ENCODE data around the gene UPF2. TPM values are rescaled to one million over a fixed set of nuclear protein-coding genes. Genes with fewer than 3 reads are reported as not detected.

Gene UPF2
- total RNA-seq, 4 donors from 2014 or later: 23.7 to 27.3 (median 24.7) TPM

DNA sequence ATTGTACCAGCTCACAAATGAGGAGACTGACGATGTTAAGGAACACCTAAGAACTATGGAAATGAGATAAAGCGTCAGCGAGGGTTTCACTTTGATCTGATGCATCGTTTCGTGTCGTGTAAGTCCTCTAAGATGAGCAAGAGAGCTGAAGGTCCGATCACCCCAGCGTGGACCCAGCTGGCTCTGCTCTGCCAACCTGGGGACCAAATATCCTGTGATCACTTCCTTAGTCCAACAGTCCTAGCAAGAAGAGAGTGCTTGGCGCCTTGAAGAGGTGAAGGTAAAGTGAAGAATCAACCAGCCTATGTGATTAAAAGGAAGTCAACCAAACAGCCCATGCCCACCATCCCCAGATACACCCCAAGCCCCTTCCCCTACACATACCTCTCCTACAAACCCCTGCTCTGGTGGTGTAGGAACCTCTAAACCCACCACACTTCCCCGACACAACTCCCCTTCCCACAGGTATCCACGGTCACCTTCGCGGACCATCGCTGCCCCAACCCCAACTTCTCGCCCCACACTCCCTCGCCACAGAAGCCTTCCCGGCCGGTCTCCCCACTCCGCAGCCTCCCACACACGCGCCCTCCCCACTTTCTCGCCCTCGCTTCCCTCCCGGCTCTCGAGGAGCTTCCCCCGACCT is 722 bp downstream of the UPF2 start:
- Histone ChIP-seq H3K4me3 (peak overlapping the region; percentile 93 to 100 (median 96)), H3K36me3 (no peaks in the 10 kb centered on the region), H3K9me3 (no peaks in the 10 kb centered on the region), H3K27ac (peak overlapping the region; percentile 95 to 99 (median 98)), H3K27me3 (no peaks in the 10 kb centered on the region), H3K4me1 (peaks cover 0 to 28% (median 12%) of the 10 kb centered on the region in 4 donors)
- WGBS, 2 donors: 1% methylated on average over 26 of the region's 26 CpGs
- TF ChIP-seq CTCF (IDR thresholded peaks at IDR 0.05): no peak
- DNase-seq (ENCODE audit: low spot score in 2 of 2): no peak

DNA sequence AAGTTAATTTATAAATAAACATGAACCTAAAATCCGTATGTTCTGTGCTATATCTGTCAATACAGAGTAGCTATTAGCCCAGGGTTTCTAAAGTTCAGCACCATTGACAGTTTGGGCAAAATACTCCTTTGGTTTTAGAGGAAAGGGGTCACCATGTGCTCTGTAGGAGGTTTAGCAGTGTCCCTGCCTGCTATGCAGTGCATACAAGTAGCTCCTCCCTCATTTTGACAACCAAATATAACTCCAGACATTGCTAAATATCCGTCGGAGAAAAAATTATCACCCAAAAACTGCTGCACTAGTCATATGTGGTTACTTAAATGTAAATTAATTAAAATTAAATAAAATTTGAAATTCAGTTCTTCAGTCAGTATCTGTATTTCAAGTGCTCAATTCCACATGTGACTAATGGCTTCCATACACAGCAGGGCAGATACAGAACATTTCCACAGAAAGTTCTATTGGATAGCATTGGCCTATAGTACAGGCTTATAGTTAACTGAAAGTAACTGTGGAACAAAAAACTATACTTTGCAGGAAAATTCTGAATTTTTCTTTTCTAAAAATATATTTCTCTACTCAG is 6.4 kb downstream of the UPF2 start:
- DNase-seq (ENCODE audit: low spot score in 2 of 2): no peak
- H3K9me3 ChIP-seq: no peaks in the 10 kb centered on the region
- no peaks in the 10 kb centered on the region for H3K27me3 ChIP-seq
- peaks cover 0 to 41% (median 0%) of the 10 kb centered on the region in 3 donors for H3K36me3 ChIP-seq
- H3K4me1 ChIP-seq: peaks cover 0 to 35% (median 9%) of the 10 kb centered on the region in 4 donors
- no peak for TF ChIP-seq EP300 (IDR thresholded peaks at IDR 0.05)
- no peak for TF ChIP-seq CTCF (IDR thresholded peaks at IDR 0.05)
- no peak for TF ChIP-seq POLR2A (IDR thresholded peaks at IDR 0.05)
- no peak overlapping the region for H3K27ac ChIP-seq
- no peak overlapping the region for H3K4me3 ChIP-seq
- 71 to 77% methylated on average over 3 of the region's 3 CpGs for WGBS, 2 donors

- no peaks in the 10 kb centered on the region for H3K9me3 ChIP-seq
- TF ChIP-seq CTCF (IDR thresholded peaks at IDR 0.05) (no peak), POLR2A (IDR thresholded peaks at IDR 0.05) (no peak), EP300 (IDR thresholded peaks at IDR 0.05) (no peak)
- H3K36me3 ChIP-seq: peaks cover 0 to 63% (median 0%) of the 10 kb centered on the region in 3 donors
- no peak for DNase-seq (ENCODE audit: low spot score in 2 of 2)
- H3K27ac ChIP-seq: no peak overlapping the region
- H3K4me3 ChIP-seq: no peak overlapping the region
- no peaks in the 10 kb centered on the region for H3K27me3 ChIP-seq
- WGBS, 2 donors: 88 to 92% methylated on average over 4 of the region's 4 CpGs
- peaks cover 0 to 21% (median 0%) of the 10 kb centered on the region in 4 donors for H3K4me1 ChIP-seq
These were observed 11.2 kb downstream of the UPF2 start for GRCh38 chr10:12031404-12031803.

DNA sequence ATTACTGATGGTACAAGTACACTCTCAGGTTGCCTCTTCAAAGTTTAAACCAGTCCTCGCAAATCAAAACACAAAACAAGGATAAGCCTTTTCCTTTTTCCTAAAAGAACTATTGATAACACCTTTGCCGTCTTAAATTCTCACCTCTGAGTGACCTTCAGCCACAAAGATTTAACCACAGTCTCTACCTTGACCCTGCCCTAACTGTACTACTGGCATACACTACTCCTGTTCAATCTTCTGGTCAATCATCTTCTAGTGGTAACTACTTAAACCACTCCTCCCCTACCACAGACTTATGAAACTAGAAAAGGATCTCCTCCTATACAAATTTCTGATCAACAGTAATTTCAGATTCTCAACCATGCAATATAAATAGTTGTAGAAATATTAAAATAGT is 15.1 kb downstream of the UPF2 start:
- no peaks in the 10 kb centered on the region for H3K9me3 ChIP-seq
- WGBS, 2 donors: 90 to 91% methylated on average over 2 of the region's 2 CpGs
- H3K36me3 ChIP-seq: peaks cover 0 to 47% (median 0%) of the 10 kb centered on the region in 3 donors
- no peak overlapping the region for H3K27ac ChIP-seq
- H3K4me1 ChIP-seq: peaks cover 0 to 14% (median 2%) of the 10 kb centered on the region in 4 donors
- H3K27me3 ChIP-seq: no peaks in the 10 kb centered on the region
- no peak for TF ChIP-seq POLR2A (IDR thresholded peaks at IDR 0.05)
- TF ChIP-seq CTCF (IDR thresholded peaks at IDR 0.05): no peak
- no peak for TF ChIP-seq EP300 (IDR thresholded peaks at IDR 0.05)
- no peak overlapping the region for H3K4me3 ChIP-seq
- DNase-seq (ENCODE audit: low spot score in 2 of 2): no peak

- peaks cover 0 to 33% (median 0%) of the 10 kb centered on the region in 3 donors for H3K36me3 ChIP-seq
- H3K27me3 ChIP-seq: no peaks in the 10 kb centered on the region
- 92 to 94% methylated on average over 5 of the region's 5 CpGs for WGBS, 2 donors
These were observed 17.0 kb downstream of the UPF2 start for GRCh38 chr10:12025591-12025990.

More at GRCh38 chr10:12025591-12025990, 17.0 kb downstream of the UPF2 start:
- Histone ChIP-seq H3K9me3 (no peaks in the 10 kb centered on the region), H3K4me3 (no peak overlapping the region), H3K27ac (no peak overlapping the region), H3K4me1 (peaks cover 0 to 20% (median 4%) of the 10 kb centered on the region in 4 donors)
- TF ChIP-seq POLR2A (IDR thresholded peaks at IDR 0.05): no peak
- TF ChIP-seq EP300 (IDR thresholded peaks at IDR 0.05): no peak
- TF ChIP-seq CTCF (IDR thresholded peaks at IDR 0.05): no peak
- no peak for DNase-seq (ENCODE audit: low spot score in 2 of 2)
